Smooth muscle cell (in vitro differentiated cells): ENCODE measurements around the gene SNED1. TPM values are rescaled to one million over a fixed set of nuclear protein-coding genes. Genes with fewer than 3 reads are reported as not detected.

Source experiments
- DNase-seq: peaks from one replicate; lab custom pipeline; 2025; ENCODE audit not compliant: unreplicated experiment; lab: John Stamatoyannopoulos, UW
- H2AFZ ChIP-seq: fragments of 200-600 bp; sonication (generic); 2 replicates; pipeline ENCODE4 v1.6.0; 2016; ENCODE audit warnings: antibody characterized with exemption, low read depth, mild to moderate bottlenecking
- H3F3A ChIP-seq: fragments of 200-600 bp; sonication (generic); 2 replicates; pipeline ENCODE4 v1.6.0; 2017; ENCODE audit warnings: antibody characterized with exemption, low read depth
- H3K27ac ChIP-seq: fragments of 200-600 bp; sonication (generic); 2 replicates; pipeline ENCODE4 v1.5.1; 2016; ENCODE audit warnings: low read depth, mild to moderate bottlenecking
- H3K27me3 ChIP-seq: fragments of 200-600 bp; sonication (generic); 2 replicates; pipeline ENCODE4 v1.6.1; 2016; ENCODE audit warnings: low read depth, mild to moderate bottlenecking
- H3K36me3 ChIP-seq: fragments of 200-600 bp; sonication (generic); 2 replicates; pipeline ENCODE4 v1.5.1; 2016; ENCODE audit warnings: low read depth
- H3K4me1 ChIP-seq: fragments of 200-600 bp; sonication (generic); 2 replicates; pipeline ENCODE4 v1.5.1; 2016; ENCODE audit warnings: low read depth
- H3K4me2 ChIP-seq: fragments of 200-600 bp; sonication (generic); 2 replicates; pipeline ENCODE4 v1.6.0; 2016; ENCODE audit warnings: mild to moderate bottlenecking
- H3K4me3 ChIP-seq: fragments of 200-600 bp; sonication (generic); 2 replicates; pipeline ENCODE4 v1.5.1; 2016; ENCODE audit warnings: mild to moderate bottlenecking
- H3K79me2 ChIP-seq: fragments of 200-600 bp; sonication (generic); 2 replicates; pipeline ENCODE4 v1.6.0; 2016; ENCODE audit warnings: low read depth, mild to moderate bottlenecking
- H3K9ac ChIP-seq: fragments of 200-600 bp; sonication (generic); 2 replicates; pipeline ENCODE4 v1.6.0; 2016; ENCODE audit warnings: low read depth
- H3K9me3 ChIP-seq: fragments of 200-600 bp; sonication (generic); replicated peaks from 2 replicates; pipeline ENCODE4 v1.5.1; 2016; ENCODE audit warnings: low read depth
- H4K20me1 ChIP-seq: fragments of 200-600 bp; sonication (generic); 2 replicates; pipeline ENCODE4 v1.6.0; 2016; ENCODE audit warnings: low read depth
- CTCF ChIP-seq: fragments of 200-600 bp; sonication (generic); IDR thresholded peaks from 2 replicates; pipeline ENCODE4 v1.5.1; 2017; ENCODE audit warnings: borderline replicate concordance, mild to moderate bottlenecking, antibody characterized with exemption; ENCODE audit not compliant: insufficient read depth, poor library complexity, severe bottlenecking
- WGBS: methylation state at CpG from one replicate; pipeline ENCODE4 v1.1.7; 2016; ENCODE audit warnings: low lambda C conversion rate; 5-methylcytosine and 5-hydroxymethylcytosine counted together
- polyA plus RNA-seq: library from polyadenylated mRNA; unstranded; fragments of >200 nt; fragmentation: Nextera tagmentation; extraction: Ambion mirVana; gene quantifications from 2 replicates; pipeline ENCODE4 v1.2.1, GENCODE V29; 2016
- total RNA-seq: library from RNA; depleted of rRNA; stranded (reverse); fragments of >200 nt; gene quantifications from 2 replicates; pipeline ENCODE4 v1.2.3, GENCODE V29; 2014

Gene SNED1
- total and polyA plus RNA-seq, 2 experiments from 2014 or later: 0.36 to 3.0 TPM

DNA sequence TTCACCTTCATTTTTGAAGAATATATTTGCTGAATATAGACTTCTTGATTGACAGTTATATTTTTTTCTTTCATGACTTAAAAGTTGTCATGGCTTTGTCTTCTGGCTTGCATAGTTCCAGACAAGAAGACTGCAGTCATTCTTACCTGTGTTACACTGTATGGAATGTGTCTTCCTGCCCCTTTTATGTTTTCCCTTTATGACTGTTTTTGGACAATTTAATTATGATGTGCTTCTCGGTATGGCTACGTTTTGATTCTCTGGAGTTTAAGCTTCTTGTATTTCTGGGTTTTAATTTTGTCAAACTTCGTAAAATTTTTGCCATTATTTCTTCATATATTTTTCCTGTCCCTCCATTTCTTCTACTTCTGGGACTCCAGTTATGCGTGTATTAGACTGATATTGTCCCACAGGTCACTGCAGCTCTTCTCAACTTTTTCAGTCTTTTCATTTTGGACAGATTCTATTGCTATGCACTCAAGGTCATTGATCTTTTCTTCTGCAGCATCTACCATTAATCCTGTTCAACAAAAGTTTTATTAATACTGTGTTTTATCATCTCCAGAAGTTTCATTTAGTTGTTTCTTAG, 86.5 kb downstream of the SNED1 start:
- no peak for TF ChIP-seq CTCF
- Histone ChIP-seq H3K27me3 (no peaks in the 10 kb centered on the region), H3K9ac (no peak overlapping the region), H3K4me1 (no peaks in the 10 kb centered on the region), H2AFZ (no peak overlapping the region), H3F3A (no peaks in the 10 kb centered on the region), H3K9me3 (no peaks in the 10 kb centered on the region), H3K4me3 (no peak overlapping the region), H3K4me2 (no peak overlapping the region), H4K20me1 (no peaks in the 10 kb centered on the region), H3K36me3 (no peaks in the 10 kb centered on the region), H3K27ac (no peak overlapping the region), H3K79me2 (no peaks in the 10 kb centered on the region)
- no peak for DNase-seq
- WGBS: 98% methylated on average over 4 of the region's 4 CpGs

DNA sequence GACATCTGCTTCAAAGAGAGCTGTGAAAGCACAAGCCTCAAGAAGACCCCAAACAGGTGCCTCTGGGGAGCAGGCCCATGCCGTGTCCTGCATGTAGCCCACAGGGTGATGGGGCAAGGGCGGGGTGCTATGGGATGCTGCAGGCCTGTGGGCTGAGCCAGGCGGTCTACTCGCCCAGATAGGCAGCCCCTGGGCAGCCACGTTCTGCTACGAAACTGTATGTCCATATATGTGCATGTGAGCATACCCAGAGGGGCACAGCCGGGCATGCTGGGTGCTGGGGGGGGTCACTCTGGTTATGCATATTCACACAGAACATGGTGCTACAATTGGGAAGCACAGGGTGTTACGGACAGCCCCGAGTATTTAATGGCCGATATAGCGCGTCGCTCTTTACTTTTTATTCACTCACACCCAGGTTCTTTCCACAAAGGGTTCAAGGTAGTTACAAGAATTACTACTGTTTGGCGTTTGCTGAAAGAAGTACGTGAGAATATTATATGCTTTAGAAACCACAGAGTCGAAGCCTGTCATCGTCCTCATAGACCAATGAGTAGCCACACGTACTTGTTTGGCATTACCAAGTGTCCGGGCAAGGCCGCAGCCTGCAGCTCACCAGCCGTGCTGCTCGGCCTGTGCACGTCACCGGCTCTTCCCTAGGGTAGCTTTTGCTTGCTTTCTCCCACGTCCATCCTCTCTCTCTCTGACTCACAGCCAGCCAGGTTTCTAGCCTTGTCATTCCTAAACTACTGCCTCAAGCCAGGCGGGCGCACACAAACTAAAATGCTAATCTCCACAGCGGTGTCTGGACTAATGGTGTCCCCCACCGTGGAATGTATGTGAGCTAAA, 89.2 kb downstream of the SNED1 start:
- H4K20me1 ChIP-seq: peaks cover 4% of the 10 kb centered on the region
- no peak overlapping the region for H2AFZ ChIP-seq
- no peaks in the 10 kb centered on the region for H3K4me1 ChIP-seq
- no peaks in the 10 kb centered on the region for H3K27me3 ChIP-seq
- H3K9ac ChIP-seq: no peak overlapping the region
- TF ChIP-seq CTCF: no peak
- H3K36me3 ChIP-seq: no peaks in the 10 kb centered on the region
- H3K9me3 ChIP-seq: no peaks in the 10 kb centered on the region
- no peak overlapping the region for H3K4me2 ChIP-seq
- no peaks in the 10 kb centered on the region for H3F3A ChIP-seq
- no peaks in the 10 kb centered on the region for H3K79me2 ChIP-seq
- no peak overlapping the region for H3K4me3 ChIP-seq
- H3K27ac ChIP-seq: no peak overlapping the region
- no peak for DNase-seq
- WGBS: 98% methylated on average over 29 of the region's 29 CpGs

DNA sequence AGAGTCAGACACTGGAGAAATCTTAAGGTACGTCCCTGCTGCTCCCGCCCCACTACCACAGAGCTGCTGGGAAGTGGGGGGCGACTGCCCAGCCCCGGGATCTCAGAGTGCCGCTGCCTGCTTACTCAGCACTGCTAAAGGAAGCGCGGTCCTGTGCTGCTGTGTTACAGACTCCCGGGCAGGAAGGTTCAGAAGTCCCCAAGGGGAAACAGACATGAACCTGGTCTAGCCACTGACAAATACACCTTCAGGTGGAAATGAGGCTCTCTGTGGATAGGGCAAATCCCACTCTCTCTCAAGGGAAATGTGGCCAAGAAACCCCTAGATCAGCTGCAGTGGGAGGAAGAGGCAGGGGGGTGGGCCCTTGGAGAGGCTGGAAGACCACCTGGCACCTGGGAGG, 90.0 kb downstream of the SNED1 start:
- WGBS: 96% methylated on average over 8 of the region's 8 CpGs

More for the DNA sequence above, 90.0 kb downstream of the SNED1 start:
- H3K4me3 ChIP-seq: no peak overlapping the region
- no peaks in the 10 kb centered on the region for H3F3A ChIP-seq
- no peak for TF ChIP-seq CTCF
- no peaks in the 10 kb centered on the region for H3K27me3 ChIP-seq
- H3K4me1 ChIP-seq: no peaks in the 10 kb centered on the region
- no peak overlapping the region for H3K4me2 ChIP-seq
- no peak for DNase-seq
- no peak overlapping the region for H2AFZ ChIP-seq
- H3K79me2 ChIP-seq: no peaks in the 10 kb centered on the region
- H4K20me1 ChIP-seq: peaks cover 7% of the 10 kb centered on the region
- H3K9me3 ChIP-seq: no peaks in the 10 kb centered on the region
- H3K27ac ChIP-seq: no peak overlapping the region
- H3K36me3 ChIP-seq: no peaks in the 10 kb centered on the region
- no peak overlapping the region for H3K9ac ChIP-seq
